ENCODE data around the gene COPE. TPM values are rescaled to one million over a fixed set of nuclear protein-coding genes. Genes with fewer than 3 reads are reported as not detected.

Gene COPE
- total RNA-seq, 6 donors from 2014 or later, result 124 to 250 (median 191) TPM

- Histone ChIP-seq H3K27me3 (peaks cover 0 to 14% (median 0%) of the 10 kb centered on the region in 4 donors), H3K4me1 (peaks cover 15 to 37% (median 18%) of the 10 kb centered on the region in 4 donors), H3K36me3 (peaks cover 27 to 57% (median 54%) of the 10 kb centered on the region in 4 donors), H3K4me3 (no peak overlapping the region), H3K9me3 (no peaks in the 10 kb centered on the region), H3K27ac (no peak overlapping the region)
- ATAC-seq (ENCODE audit: low FRiP score in 2 of 2) (no peak), DNase-seq (peak in 1 of 2 donors; percentile 59)
- WGBS, 2 donors, result 89 to 98% methylated on average over 20 to 23 of the region's 23 CpGs
- TF ChIP-seq POLR2A (IDR thresholded peaks at IDR 0.05), result no peak
- TF ChIP-seq POLR2AphosphoS5 (IDR thresholded peaks at IDR 0.05), result no peak
- TF ChIP-seq CTCF (IDR thresholded peaks at IDR 0.05), result no peak
- no peak for TF ChIP-seq EP300 (IDR thresholded peaks at IDR 0.05)
Measured at GRCh38 chr19:18867751-18868150, 51.4 kb downstream of the COPE start.

- H3K27me3 ChIP-seq, result peaks cover 0 to 14% (median 0%) of the 10 kb centered on the region in 4 donors
- no peak for ATAC-seq (ENCODE audit: low FRiP score in 2 of 2)
- no peak overlapping the region for H3K4me3 ChIP-seq
- peak in 1 of 2 donors; percentile 74 for DNase-seq
- WGBS, 2 donors, result 96% methylated on average over 12 to 23 of the region's 23 CpGs
- H3K9me3 ChIP-seq, result no peaks in the 10 kb centered on the region
- peaks cover 29 to 63% (median 59%) of the 10 kb centered on the region in 4 donors for H3K36me3 ChIP-seq
- H3K4me1 ChIP-seq, result peaks cover 15 to 37% (median 18%) of the 10 kb centered on the region in 4 donors
- no peak for TF ChIP-seq EP300 (IDR thresholded peaks at IDR 0.05)
- TF ChIP-seq POLR2A (IDR thresholded peaks at IDR 0.05), result no peak
- no peak for TF ChIP-seq CTCF (IDR thresholded peaks at IDR 0.05)
- TF ChIP-seq POLR2AphosphoS5 (IDR thresholded peaks at IDR 0.05), result no peak
- no peak overlapping the region for H3K27ac ChIP-seq
Measured at GRCh38 chr19:18867199-18867598, 52.0 kb downstream of the COPE start.

- H3K27ac ChIP-seq, result no peak overlapping the region
- ATAC-seq (ENCODE audit: low FRiP score in 2 of 2) (no peak), DNase-seq (no peak)
- H3K27me3 ChIP-seq, result peaks cover 0 to 14% (median 0%) of the 10 kb centered on the region in 4 donors
- H3K9me3 ChIP-seq, result no peaks in the 10 kb centered on the region
- TF ChIP-seq EP300 (IDR thresholded peaks at IDR 0.05), result no peak
- TF ChIP-seq POLR2AphosphoS5 (IDR thresholded peaks at IDR 0.05), result no peak
- peak in 2 of 6 experiments; percentile 13 to 24 for TF ChIP-seq CTCF (IDR thresholded peaks at IDR 0.05)
- no peak for TF ChIP-seq POLR2A (IDR thresholded peaks at IDR 0.05)
- peaks cover 15 to 37% (median 18%) of the 10 kb centered on the region in 4 donors for H3K4me1 ChIP-seq
- peaks cover 34 to 67% (median 63%) of the 10 kb centered on the region in 4 donors for H3K36me3 ChIP-seq
- H3K4me3 ChIP-seq, result no peak overlapping the region
- 79 to 84% methylated on average over 17 of the region's 17 CpGs for WGBS, 2 donors
Measured at GRCh38 chr19:18866800-18867123, 52.4 kb downstream of the COPE start.

- peaks cover 0 to 14% (median 0%) of the 10 kb centered on the region in 4 donors for H3K27me3 ChIP-seq
- no peak overlapping the region for H3K27ac ChIP-seq
- no peak for TF ChIP-seq EP300 (IDR thresholded peaks at IDR 0.05)
- TF ChIP-seq POLR2AphosphoS5 (IDR thresholded peaks at IDR 0.05), result no peak
- peak; percentile 89 to 98 (median 94) for TF ChIP-seq CTCF (IDR thresholded peaks at IDR 0.05)
- no peak for TF ChIP-seq POLR2A (IDR thresholded peaks at IDR 0.05)
- peaks cover 38 to 73% (median 69%) of the 10 kb centered on the region in 4 donors for H3K36me3 ChIP-seq
- DNase-seq (peak; percentile 62 to 96), ATAC-seq (ENCODE audit: low FRiP score in 2 of 2) (peak; percentile 82 to 87)
- no peak overlapping the region for H3K4me3 ChIP-seq
- 45% methylated on average over 32 to 38 of the region's 38 CpGs for WGBS, 2 donors
- H3K4me1 ChIP-seq, result peaks cover 15 to 37% (median 18%) of the 10 kb centered on the region in 4 donors
- no peaks in the 10 kb centered on the region for H3K9me3 ChIP-seq
Measured at GRCh38 chr19:18865973-18866799, 53.0 kb downstream of the COPE start.
